NCI-H2107 treated with DMSO at 0.1 percent for 48 hours (cell line): ENCODE data around the gene FUT7.

Experiments used
- DNase-seq: peaks from one replicate; lab custom pipeline; 2025; ENCODE audit not compliant: unreplicated experiment; lab: John Stamatoyannopoulos, UW

Gene FUT7

DNA sequence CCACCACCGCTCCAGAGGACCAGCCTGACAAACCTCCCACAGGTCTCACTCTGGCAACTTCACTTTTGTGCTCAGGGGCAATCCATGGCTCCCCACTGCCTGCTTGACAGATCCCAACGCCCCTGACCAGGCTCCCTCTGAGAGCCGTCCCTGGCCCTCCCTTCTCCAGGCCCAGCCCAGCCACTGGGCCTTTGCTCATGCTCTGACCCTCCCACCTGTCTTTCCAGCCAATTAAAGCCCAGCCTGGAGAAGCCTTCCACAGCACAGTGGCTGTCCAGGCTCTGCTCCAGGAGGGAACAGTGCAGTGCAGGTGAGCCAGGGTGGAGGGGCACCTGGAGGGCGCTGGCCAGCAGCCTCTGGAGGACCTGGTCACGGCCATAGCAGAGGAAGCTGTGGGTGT lies 18.7 kb upstream of the FUT7 start:
- DNase-seq, result no peak

DNA sequence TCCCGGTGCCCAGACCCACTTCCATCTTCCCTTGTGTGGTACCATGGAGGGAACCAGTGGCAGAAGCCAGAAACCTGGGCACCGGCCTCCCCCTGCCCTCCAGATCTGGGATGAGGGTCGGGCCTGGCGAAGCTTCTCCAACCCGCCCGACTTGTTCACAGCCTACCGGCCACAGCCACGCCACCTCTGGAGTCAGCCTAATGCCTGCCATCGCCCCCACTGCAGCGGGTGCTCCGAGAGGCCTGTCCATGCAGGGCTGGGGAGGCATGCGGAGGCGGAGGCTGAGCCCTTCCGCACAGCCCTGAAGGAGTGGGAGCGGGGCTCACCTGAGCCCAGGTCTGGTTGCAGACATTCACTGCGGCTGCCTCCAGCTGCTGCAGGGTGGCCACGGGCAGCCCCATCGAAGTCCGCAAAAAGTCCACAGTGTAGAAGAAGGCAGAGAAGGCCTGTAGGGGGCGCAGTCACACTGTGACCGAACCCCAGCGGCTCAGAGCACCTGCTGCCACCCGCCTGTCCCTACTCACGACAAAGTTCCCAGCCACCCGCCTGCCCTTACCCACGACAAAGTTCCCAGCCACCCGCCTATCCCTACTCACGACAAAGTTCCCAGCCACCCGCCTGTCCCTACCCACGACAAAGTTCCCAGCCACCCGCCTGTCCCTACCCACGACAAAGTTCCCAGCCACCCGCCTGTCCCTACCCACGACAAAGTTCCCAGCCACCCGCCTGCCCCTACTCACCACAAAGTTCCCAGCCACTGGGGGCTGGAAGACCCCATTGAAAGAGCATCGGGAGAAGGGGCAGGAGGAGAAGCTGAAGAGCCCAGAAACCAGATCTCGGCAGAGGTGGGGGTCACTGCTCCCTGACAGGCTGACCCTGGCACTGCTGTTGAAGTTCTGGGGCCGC lies 17.9 kb upstream of the FUT7 start:
- DNase-seq, result peak; percentile 71

DNA sequence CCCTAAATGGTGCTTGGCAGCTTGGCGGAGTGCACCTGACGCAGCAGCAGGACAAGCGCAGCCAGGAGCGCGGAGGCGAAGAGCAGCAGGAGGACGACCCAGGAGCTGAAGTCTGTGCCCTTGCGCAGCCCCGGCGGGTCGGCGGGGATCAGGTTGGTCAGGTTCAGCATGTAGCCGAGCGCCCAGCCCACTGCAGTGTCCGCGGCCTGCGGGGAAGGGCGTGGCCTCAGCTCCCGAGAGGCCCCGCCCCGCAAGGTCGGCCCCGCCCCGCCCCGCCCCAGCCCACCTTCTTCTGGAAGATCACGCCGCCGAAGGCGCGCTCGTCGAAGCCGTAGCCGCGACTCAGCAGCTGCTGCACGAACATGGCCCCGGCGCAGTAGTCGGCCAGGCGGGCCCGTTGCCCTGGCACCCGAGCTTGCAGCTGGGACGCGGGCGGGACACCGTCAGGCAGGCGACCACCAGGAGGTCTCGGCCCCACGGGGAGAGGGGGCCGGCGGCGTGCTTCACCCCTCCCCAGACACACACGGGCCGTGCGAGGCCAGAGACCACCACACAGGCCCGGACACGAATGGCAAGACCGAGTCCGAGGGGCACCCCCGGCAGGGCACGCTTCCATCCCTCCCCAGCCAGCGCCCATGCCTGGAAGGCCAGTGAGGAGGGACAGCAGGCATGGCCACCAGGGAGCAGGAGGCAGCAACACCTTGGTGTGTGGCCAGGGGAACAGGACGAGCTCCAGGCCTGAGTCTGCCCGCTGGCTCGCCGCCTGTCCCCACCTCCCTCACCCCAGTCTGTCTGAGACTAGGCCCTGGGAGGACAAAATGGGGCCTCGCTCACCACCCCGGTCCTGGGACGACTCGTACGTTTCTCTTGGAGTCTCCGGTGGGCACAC lies 17.0 kb upstream of the FUT7 start:
- no peak for DNase-seq

DNA sequence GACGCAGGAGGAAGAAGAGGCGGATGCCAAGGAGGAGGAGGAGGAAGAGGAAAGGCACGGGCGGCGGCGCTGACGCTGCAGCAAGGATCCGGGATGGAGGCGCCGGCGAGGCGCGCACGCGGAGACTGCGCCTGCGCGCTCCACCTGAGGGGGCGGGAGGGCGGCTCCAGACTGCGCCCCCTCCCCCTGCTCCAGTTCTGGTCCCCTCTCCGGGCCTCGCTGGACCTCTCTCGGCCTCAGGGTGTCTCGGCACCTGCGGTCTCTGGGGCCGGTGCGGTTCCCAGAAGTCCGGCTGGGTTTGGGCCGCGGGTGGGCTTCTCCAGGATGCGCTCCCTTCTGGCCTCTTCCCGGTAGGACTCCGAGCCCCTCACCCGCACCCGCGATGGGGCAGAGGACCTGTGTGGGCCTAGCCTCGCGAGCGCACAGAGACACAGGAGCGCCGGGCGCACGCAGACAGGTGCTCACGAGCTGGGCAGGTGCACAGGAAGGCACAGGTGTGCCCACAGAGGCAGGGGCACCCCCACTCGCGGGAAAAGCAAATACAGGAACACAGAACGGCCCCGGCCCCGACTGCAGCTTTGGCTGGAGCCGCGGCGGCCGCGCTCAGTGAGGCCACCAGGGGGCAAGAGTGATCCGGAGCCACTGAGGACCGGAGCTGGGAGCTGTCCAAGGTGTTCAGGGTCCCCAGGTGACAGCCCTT lies 14.3 kb upstream of the FUT7 start, which contains the start of gene NPDC1:
TSS of gene NPDC1 (minus strand) at position 90 of the 700 bp plus-strand sequence. CDS start 188 bp downstream, outside the sequence.
- DNase-seq, result peak; percentile 88

DNA sequence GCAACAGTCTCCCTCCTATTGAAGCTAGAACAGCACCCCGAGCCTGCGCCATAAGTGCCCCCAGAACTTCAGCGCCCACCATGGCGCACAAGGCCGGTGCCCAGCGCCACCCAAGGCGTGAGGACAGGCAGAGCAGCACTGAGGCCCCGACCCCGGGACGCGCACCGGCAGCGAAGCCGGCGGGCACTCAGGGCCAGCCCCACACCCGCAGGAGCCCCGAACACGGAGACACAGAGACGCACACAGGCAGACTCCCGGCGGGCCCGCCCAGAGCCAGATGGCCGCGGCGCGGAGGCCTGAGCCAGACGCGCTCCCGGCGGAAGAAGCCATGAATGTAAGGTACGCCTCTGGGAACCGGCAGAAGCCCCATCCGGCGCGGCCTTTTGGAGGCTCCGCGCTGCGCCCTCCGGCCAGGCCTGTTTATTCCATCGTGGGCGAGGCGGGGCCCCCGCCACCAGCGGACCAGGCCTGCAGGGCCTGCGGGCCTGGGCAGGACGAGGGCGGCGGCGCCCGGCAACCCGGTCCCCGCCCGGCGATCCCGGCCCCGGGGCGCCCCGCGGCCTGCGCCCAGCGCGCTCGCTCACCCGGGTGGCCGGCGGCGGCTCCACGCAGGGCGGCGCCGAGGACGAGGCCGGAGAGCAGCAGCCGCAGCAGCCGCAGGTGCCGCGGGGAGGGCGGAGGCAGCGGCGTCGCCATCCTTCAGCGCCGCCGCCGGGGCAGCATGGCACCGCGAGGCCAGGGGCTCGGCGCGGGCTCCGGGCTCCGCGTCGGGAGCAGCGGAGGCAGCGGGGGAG lies 13.6 kb upstream of the FUT7 start:
- DNase-seq, result peak; percentile 28

DNA sequence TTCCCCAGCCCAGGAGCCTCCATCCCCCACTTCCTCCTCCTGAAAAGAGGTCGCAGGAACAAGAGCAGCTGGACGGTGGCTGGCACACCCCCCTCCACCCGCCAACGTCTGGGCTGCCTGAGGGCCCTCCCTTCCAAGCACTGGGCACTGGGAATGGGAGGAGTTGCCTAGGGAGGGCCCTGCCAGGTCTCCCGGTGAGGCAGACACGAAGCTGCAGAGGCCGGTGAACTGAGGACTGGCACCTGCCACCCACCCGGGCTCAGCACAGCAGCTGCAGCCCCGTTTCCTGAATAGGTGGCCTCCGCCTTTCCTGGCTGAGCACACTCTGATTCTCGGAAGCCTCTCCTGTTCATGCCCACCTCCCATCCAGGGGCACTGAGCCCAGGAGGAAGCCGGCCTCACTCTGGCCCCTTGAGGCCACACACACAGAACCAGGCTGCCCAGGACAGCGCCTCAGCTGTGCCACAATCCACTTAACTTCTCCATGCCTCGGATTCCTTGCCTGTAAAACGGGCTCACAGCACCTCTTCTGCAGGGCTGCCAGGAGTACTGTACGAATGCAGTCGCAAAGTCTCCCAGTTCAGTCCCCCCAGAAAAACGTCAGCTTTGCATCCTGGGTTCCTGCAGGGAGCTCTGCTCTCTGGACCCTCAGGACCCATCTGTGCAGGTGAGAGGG lies 12.8 kb upstream of the FUT7 start:
- DNase-seq, result peak; percentile 38

DNA sequence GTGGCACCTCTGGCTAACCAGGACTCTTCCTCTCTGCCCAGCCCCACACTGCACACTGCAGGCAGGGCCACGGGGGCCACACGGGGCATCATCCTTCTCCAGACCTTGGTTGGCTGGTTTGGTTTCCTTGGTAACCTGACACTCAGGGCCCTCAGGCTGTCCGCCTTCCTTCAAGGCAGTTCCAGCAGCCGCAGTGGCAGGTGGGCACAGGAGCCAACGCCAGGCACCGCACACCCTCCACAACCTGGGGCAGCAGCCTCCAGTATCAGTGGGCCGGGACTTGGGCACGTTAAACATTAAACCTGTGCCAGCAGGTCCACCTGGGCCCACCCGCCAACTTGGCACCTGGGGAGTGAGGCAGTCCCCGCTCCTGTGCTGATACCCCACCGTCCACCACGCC lies 12.1 kb upstream of the FUT7 start:
- no peak for DNase-seq

DNA sequence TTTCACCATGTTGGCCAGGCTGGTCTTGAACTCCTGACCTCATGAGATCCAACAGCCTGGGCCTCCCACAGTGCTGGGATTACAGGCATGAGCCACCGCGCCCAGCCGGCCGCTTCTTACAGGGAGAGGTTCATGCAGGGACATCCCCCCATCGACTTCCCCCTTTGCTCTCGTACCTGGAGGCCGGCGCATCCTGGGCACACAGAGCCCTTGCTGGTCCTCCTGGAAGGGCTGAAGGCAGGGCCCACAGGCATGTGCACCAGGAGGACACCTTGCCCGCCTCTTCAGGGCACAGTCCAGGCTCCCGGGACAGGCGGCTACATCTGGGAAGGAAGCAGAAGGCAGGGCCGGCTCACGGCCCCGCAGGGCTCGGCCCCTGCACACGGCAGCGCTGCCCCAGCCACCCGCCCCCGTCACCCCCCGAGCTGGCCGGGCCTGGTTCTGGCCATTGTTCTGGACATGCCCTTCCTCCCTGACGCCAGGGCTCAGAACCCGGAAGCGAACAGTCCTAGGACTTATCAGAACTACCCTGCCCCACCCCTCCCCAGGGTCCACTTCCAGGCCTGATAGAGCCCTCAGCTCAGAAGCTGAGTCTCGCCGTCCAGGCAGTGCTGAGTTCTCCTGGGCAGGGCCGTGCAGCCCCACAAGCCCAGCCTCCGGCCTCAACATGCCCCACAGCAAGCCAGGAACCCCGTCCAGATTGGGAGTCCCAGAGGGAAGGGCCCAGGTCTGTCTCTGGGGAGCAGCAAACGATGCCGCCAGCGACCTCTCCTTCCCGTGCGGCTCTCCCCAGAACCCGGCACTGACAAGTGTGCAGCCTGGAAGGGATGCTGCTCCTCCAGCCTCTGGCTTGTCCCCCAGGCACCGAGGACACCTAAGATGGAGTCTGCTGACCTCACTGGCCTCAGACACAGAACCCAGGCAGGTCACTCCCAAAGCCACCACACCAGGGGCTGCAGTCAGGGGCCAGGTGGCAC lies 11.2 kb upstream of the FUT7 start:
- DNase-seq, result no peak

DNA sequence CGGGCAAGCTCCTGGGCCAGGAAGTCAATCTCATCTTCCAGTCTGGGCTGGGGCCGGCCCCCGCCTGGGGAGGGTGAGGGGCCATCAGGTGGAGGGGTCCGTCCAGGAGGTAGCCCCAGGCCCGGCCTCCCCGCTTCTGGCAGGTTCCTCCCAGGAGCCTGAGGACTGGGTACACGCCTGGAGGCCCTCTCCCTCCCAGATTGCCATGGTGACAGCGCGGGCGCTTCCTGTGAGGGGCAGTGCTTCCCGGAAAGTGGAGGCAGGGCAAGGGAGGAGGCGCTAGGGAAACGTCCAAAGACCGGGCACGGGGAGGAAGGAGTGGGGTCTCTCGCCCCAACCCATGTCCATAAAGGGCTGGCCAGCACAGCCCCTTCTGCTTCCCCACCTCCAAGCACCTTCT lies 9.2 kb upstream of the FUT7 start:
- no peak for DNase-seq

DNA sequence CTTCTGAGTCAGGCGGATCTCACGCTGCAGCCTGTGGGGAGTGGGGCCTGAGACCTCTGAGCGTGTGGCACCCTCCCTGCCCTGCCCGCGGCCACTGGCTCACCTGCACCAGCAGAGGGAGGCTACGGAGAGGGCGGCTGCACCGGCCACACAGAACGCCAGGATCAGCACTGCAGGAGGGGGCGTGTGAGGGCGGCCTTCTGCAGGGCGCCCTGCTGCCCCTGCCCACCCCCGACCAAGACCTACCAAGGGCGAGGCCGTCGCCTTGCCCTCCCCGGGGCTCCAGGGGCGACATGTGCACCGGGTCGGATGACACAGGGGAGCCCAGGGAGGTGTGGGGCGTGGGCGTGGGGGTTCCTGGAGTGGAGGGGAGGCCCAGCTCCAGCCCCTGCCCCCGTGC lies 8.7 kb upstream of the FUT7 start:
- DNase-seq, result no peak

DNA sequence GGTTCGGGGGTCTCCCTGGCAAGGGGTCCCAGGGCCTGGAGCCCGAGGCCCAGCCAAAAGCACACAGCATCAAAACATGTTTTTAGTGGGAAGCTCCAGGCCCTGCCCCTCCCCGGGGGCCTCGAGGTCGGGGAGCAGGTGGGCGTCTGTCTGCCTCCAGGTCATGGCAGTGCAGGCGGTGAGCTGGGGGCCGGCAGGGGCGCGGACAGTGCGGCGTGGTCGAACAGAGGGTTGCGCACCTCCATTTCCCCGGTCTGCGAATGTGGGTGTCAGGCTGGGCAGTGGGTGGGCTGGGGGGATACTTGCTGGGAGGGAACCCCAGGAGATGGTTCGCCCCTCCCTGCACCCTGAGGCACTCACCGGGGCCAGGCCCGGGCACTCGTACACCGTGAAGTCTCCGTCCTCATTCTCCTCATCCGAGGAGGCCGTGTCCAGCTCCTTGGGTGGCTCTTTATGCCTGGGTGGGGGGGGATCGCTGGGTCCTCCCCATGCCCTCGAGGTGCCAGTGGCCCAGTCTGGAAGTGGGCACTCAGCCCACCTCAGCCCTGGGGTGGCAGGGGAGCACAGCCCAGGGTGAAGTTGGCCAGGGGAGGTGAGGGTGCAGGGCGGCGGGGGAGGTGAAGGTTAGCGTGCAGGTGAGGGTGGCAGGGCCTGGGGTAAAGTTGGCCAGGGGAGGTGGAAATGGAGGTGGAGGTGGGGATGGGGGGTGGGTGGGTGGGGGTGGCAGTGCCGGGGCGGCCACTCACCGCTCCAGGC lies 7.9 kb upstream of the FUT7 start:
- no peak for DNase-seq

DNA sequence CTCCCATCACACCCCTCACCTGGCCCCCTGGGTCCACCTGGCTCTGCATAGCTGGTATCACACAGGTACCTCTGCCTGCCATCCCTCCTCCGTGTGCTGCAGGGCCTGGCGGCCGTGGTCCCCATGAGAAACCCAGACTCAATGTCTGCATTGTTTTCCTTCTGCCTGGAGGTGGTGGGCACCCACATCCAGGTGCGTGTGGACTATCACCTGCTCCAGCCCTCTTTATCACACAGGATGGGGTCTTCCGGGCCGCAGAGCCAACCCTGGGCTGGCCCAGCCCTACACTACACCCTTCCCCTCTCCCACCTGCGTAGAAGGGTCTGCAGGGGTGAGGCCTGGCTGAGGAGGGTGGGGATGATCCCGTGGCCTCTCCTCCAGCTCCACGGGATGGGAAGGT lies 7.0 kb upstream of the FUT7 start:
- no peak for DNase-seq

DNA sequence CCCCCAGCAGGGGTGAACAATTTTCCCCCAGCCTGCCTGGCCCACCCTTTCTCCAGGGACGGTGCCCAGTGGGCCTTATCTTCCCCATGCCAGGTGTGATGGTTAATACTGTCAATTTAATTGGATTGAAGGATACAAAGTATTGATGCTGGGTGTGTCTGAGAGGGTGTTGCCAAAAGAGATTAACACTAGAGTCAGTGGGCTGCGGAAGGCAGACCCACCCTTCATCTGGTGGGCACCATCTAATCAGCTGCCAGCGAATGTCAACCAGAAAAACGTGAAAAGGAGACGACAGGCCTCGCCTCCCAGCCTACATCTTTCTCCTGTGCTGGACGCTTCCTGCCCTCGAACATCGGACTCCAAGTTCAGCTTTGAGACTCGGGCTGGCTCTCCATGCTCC lies 5.6 kb upstream of the FUT7 start:
- no peak for DNase-seq

DNA sequence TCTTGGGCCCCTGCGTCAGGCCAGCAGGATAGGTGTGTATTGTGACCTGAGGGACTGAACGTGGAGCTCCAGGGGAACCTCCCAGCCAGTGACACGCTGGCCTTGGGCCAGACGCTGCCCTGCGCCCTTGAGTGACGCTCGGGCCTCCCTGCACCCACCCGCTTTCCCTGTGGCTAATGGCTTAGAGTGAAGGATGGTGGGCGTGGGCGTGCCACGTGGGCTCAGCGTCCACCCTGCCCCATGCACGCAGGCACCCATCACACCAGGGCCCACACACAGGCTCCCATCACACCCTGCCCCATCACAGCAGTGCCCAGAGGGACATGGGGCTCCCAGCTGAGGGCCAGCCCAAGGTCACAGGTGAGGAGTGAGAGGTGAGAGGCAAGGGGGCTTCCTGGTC lies 5.1 kb upstream of the FUT7 start:
- DNase-seq, result no peak

DNA sequence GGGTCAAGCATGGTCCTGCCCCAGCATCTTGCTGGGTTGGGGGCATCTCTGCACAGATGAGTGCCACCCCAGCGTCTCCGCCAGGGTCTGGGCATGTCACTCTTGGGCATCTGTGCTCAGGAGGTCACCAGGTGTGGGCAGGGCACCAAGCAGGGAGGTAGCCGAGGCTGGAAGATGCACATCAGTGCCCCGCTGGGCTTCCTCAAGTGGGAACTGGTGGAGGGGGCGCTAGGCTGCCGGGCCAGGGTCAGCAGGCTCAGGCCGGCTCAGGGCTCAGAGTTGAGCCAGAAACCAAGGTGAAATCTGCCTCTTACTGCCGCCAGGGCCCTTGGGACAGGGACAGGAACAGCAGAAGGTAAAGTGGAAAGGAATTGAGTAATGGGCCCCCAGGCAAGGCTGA lies 4.0 kb upstream of the FUT7 start:
- no peak for DNase-seq

DNA sequence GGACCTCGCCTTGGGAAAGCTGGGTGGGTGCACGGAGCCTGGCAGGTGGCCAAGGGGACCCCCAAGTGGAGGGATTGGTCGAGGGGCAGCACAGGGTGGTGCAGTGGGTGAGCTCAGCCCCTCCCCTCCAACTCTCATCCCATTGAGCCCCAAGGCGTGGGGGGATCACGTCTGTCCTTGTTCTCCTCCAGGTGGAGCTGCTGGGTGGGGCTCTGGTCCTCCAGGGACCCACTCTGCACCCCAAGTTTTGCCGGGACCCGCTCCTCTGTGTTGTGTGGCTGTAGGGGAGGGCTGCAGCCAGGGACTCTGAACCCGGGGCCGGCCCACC lies 3.6 kb upstream of the FUT7 start:
- DNase-seq, result no peak

DNA sequence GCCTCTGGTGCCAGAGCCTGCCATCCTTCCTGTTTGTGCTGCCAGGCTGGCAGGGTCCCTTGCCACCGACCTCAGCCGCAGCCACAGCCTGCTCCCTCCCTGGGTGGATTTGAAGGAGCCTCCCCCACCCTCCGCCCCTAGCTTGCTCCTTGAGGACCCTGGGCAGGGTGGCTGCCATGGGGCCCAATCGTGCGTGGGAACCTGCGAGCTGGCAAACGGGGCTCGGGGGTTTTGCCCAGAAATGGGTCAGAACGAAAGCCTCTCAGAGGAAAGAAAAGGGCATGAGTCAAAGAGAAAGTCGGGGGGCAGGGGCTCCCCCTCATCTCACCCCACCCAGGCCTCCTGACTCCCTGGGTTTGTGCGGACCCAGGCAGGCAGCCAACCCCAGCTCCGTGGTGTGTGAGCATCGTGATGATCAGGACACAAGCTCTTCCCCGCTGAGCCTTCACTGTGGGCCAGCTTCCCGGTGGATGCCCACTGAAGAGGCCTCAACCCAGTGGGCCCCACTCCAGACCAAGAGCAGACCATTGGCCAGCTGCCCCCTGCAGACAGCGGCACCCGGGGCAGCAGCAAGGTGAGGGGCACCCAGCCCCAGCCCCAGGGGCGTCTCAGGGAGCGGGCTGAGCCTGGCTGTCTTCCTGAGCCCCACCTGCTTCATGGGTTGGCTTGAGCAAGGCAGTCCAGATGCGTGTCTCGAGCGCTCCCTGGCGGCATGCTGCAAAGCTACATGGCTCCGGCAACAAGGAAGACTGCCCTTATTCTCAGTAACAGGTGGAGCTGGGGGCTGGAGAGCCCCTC lies 3.0 kb upstream of the FUT7 start:
- peak; percentile 86 for DNase-seq
